Endothelial cell of umbilical vein (primary cell): Measurements from ENCODE around the gene PSPC1. TPM values are rescaled to one million over a fixed set of nuclear protein-coding genes. Genes with fewer than 3 reads are reported as not detected.
A peak's percentile ranks its signal among the peaks of the same experiment; 100 is the strongest.

Source experiments
- BruUV-seq: library from RNA; stranded (reverse); fragments of 400-500 nt; replicated peaks from 2 replicates; lab custom pipeline; 2021; lab: Mats Ljungman, UMichigan
- CTCF ChIA-PET: fragments of 300-600, 350-600 bp; sonication (Branson Sonifier 250); formaldehyde crosslinking; loops from one replicate; lab custom pipeline; 2021; ENCODE audit warnings: antibody characterized with exemption, inconsistent platforms; lab: Charles Lee
- POLR2A ChIA-PET: fragments of 300-600, 350-600 bp; sonication (Branson Sonifier 250); formaldehyde crosslinking; loops from one replicate; lab custom pipeline; 2021; ENCODE audit warnings: antibody characterized with exemption, inconsistent platforms; lab: Charles Lee
- DNase-seq: peaks from one replicate; pipeline ENCODE4 v3.0.0-alpha.2; 2011; ENCODE audit warnings: low read depth, low spot score
- FAIRE-seq: peaks from 2 replicates; lab custom pipeline; 2011; peaks lifted over from hg19 to GRCh38; lab: Jason Lieb, UNC
- H2AFZ ChIP-seq: 2 replicates; pipeline ENCODE4 v1.6.0; 2012; ENCODE audit warnings: low read depth, low read length, control low read depth, inconsistent platforms
- H3K27ac ChIP-seq: 2 replicates; pipeline ENCODE4 v1.5.1; 2011; ENCODE audit warnings: low read depth, mild to moderate bottlenecking, control low read depth, low read length, moderate library complexity; ENCODE audit not compliant: insufficient read depth
- H3K27me3 ChIP-seq, 2 experiments: 2 replicates each; pipeline versions ENCODE4 v1.6.0 to v1.6.1; 2011; ENCODE audit warnings: low read length in 2 of 2, mixed read lengths in 1 of 2; ENCODE audit not compliant: control insufficient read depth in 2 of 2, insufficient read depth in 2 of 2
- H3K36me3 ChIP-seq, 2 experiments: 2 replicates in 1 of 2; 3 replicates in 1 of 2; pipeline ENCODE4 v1.5.1; 2011; ENCODE audit warnings: low read length in 2 of 2, mild to moderate bottlenecking in 1 of 2, moderate library complexity in 1 of 2; ENCODE audit not compliant: control insufficient read depth in 2 of 2, insufficient read depth in 2 of 2; ENCODE audit errors: extremely low read depth in 1 of 2
- H3K4me1 ChIP-seq: 3 replicates; pipeline ENCODE4 v1.5.1; 2011; ENCODE audit warnings: mild to moderate bottlenecking, low read length; ENCODE audit not compliant: control insufficient read depth, insufficient read depth; ENCODE audit errors: extremely low read depth
- H3K4me2 ChIP-seq: 2 replicates; pipeline ENCODE4 v1.6.1; 2011; ENCODE audit warnings: low read length, control low read depth, mixed read lengths; ENCODE audit not compliant: insufficient read depth
- H3K4me3 ChIP-seq, 3 experiments: fragments of 200-600 bp in 1 of 3; sonication (generic), shearing (Covaris generic) in 1 of 3; replicated peaks in 1 of 3; 2 replicates each; pipeline ENCODE4 v1.5.1; 2011 to 2016; ENCODE audit warnings: control low read depth in 3 of 3, low read length in 3 of 3, mild to moderate bottlenecking in 2 of 3, inconsistent platforms in 1 of 3, low read depth in 1 of 3, moderate library complexity in 1 of 3; ENCODE audit not compliant: insufficient read depth in 1 of 3
- H3K79me2 ChIP-seq: 2 replicates; pipeline ENCODE4 v1.6.0; 2012; ENCODE audit warnings: low read length, inconsistent platforms; ENCODE audit not compliant: control insufficient read depth, insufficient read depth
- H3K9ac ChIP-seq: replicated peaks from 2 replicates; pipeline ENCODE3; 2011; ENCODE audit warnings: low read length, control low read depth; ENCODE audit not compliant: insufficient read depth; ENCODE audit errors: extremely low read depth
- H3K9me1 ChIP-seq: replicated peaks from 3 replicates; pipeline ENCODE4 v1.6.0; 2011; ENCODE audit warnings: mild to moderate bottlenecking, low read length; ENCODE audit not compliant: control insufficient read depth, insufficient read depth; ENCODE audit errors: extremely low read depth
- H3K9me3 ChIP-seq: replicated peaks from 2 replicates; pipeline ENCODE4 v1.5.1; 2012; ENCODE audit warnings: low read length, inconsistent platforms; ENCODE audit not compliant: control insufficient read depth, insufficient read depth
- H4K20me1 ChIP-seq: replicated peaks from 2 replicates; pipeline ENCODE3; 2011; ENCODE audit warnings: mild to moderate bottlenecking, low read length; ENCODE audit not compliant: control insufficient read depth, insufficient read depth; ENCODE audit errors: extremely low read depth
- CTCF ChIP-seq, 2 donors: IDR thresholded peaks; 1 replicate in 1 of 2; 2 replicates in 1 of 2; pipeline ENCODE4 v1.5.1; 2011; ENCODE audit warnings: low read length in 2 of 2, mild to moderate bottlenecking in 2 of 2, moderate library complexity in 2 of 2, control low read depth in 1 of 2, inconsistent platforms in 1 of 2, low read depth in 1 of 2; ENCODE audit not compliant: insufficient read depth in 1 of 2; ENCODE audit errors: extremely low read depth in 1 of 2
- EZH2 ChIP-seq: IDR thresholded peaks from 2 replicates; pipeline ENCODE4 v1.6.1; 2012; ENCODE audit warnings: borderline replicate concordance, low read depth, mild to moderate bottlenecking, moderate library complexity, low read length, inconsistent platforms; ENCODE audit not compliant: severe bottlenecking
- FOS ChIP-seq: IDR thresholded peaks from 2 replicates; pipeline ENCODE4 v1.6.1; 2011; ENCODE audit warnings: mild to moderate bottlenecking, low read length, moderate library complexity, borderline replicate concordance; ENCODE audit not compliant: insufficient read depth
- GATA2 ChIP-seq: IDR thresholded peaks from 2 replicates; pipeline ENCODE4 v1.7.0; 2011; ENCODE audit warnings: low read depth, mild to moderate bottlenecking, moderate library complexity, mixed read lengths, low read length; ENCODE audit not compliant: insufficient read length, insufficient read depth
- MAX ChIP-seq: IDR thresholded peaks from 2 replicates; pipeline ENCODE4 v1.6.1; 2011; ENCODE audit not compliant: insufficient read depth, insufficient read length
- MYC ChIP-seq: IDR thresholded peaks from one replicate; pipeline ENCODE4 v1.6.1; 2011; ENCODE audit warnings: mild to moderate bottlenecking, low read depth, low read length
- POLR2A ChIP-seq: IDR thresholded peaks from 2 replicates; pipeline ENCODE4 v1.6.1; 2012; ENCODE audit warnings: low read depth, mild to moderate bottlenecking, control low read depth, low read length
- POLR2AphosphoS5 ChIP-seq: IDR thresholded peaks from 2 replicates; pipeline ENCODE4 v1.6.1; 2012; ENCODE audit warnings: low read depth, mild to moderate bottlenecking, control low read depth, low read length, moderate library complexity; ENCODE audit not compliant: insufficient read depth
- dilution Hi-C: fragments of 300-500 bp; cut with MboI; formaldehyde crosslinking; loops from one replicate; pipeline ENCODE4 v1.15.0; 2019; ENCODE audit warnings: low sequenced_read_pairs; ENCODE audit not compliant: extremely low pct_ligation_motif_present
- intact Hi-C: fragments of 100-400 bp; cut with micrococcal nuclease; formaldehyde crosslinking; loops from one replicate; pipeline ENCODE4 v1.10.0; 2022
- polyA plus RNA-seq, 4 experiments: library from polyadenylated mRNA; depleted of rRNA in 3 of 4; stranded (reverse) in 3 of 4; unstranded in 1 of 4; fragments of >200 nt; gene quantifications; 2 replicates each; pipeline versions ENCODE4 v1.2.1 to v1.2.3, GENCODE V29; 2011 to 2012; ENCODE audit warnings: missing spikeins in 1 of 4
- total RNA-seq: library from RNA; stranded (reverse); gene quantifications from 2 replicates; pipeline ENCODE4 v1.2.3, GENCODE V29; 2021

Gene PSPC1
- total and polyA plus RNA-seq, 2 donors (not counting 3 experiments of a cell fraction or from before 2014, with no cell fraction given), result 22.8 to 55.7 TPM

GRCh38 chr13:19795956-19796355, 13.2 kb upstream of the PSPC1 start:
- H3K9ac ChIP-seq, result no peak overlapping the region
- dilution Hi-C loops, result no loop called here
- no peaks in the 10 kb centered on the region for H3K27me3 ChIP-seq
- no peak overlapping the region for H3K27ac ChIP-seq
- H3K9me3 ChIP-seq, result no peaks in the 10 kb centered on the region
- H3K36me3 ChIP-seq, result no peaks in the 10 kb centered on the region
- no peak overlapping the region for H3K4me2 ChIP-seq
- H3K79me2 ChIP-seq, result no peaks in the 10 kb centered on the region
- TF ChIP-seq GATA2 (no peak), POLR2A (no peak), POLR2AphosphoS5 (no peak), MAX (no peak), CTCF (IDR thresholded peaks at IDR 0.05; ENCODE audit: extremely low read depth in 1 of 2, insufficient read depth in 1 of 2, low read depth in 1 of 2, low read length in 2 of 2) (no peak), EZH2 (no peak), MYC (no peak), FOS (no peak)
- FAIRE-seq, result peak; percentile 70
- peaks cover 8% of the 10 kb centered on the region for H3K4me1 ChIP-seq
- ChIA-PET CTCF (no interaction called here), POLR2A (no interaction called here)
- intact Hi-C loops, result no loop called here
- no peaks in the 10 kb centered on the region for H3K9me1 ChIP-seq
- no TSS peak for BruUV-seq
- no peaks in the 10 kb centered on the region for H4K20me1 ChIP-seq
- no peak for DNase-seq
- H2AFZ ChIP-seq, result no peak overlapping the region
- no peak overlapping the region for H3K4me3 ChIP-seq
